ENCODE data around the gene MT1F. TPM values are rescaled to one million over a fixed set of nuclear protein-coding genes. Genes with fewer than 3 reads are reported as not detected.

The MT1F gene
- total RNA-seq, 2 donors from 2014 or later = 6.7 to 7.9 TPM

- no peak for ATAC-seq
- intact Hi-C loops (cut with DNase I) = no loop called here
- DNase-seq = no peak
Measured at GRCh38 chr16:56623637-56624036, 34.1 kb upstream of the MT1F start.

DNA sequence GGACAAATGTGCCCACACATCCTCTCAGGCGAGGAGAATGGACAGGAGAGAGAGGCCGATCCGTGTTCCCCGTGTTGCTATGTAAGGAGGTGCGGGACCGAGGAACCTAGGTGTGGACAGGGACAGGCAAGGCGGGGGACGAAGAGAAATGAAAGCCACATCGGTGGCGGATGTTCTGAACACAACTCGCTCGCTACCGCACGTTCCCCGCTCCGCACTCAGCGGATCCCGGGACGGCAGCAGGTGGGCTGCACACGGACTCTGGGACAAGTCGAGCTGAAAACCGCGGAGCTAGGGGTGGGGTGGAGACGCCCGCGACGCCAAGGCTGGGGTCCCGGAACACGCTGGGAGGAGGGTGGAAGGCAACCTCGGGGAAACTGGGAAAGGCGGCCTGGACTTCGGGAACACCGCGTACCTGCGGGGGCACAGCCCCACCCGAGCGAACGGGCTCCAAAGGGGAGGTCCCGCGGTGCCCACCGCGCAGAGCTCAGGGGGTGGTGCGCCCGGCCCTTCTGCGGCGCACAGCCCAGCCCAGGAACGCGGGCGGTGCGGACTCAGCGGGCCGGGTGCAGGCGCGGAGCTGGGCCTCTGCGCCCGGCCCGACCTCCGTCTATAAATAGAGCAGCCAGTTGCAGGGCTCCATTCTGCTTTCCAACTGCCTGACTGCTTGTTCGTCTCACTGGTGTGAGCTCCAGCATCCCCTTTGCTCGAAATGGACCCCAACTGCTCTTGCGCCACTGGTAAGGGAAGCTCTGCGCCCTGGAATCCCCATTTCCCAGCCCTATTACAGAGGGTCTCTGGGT is 32.4 kb upstream of the MT1F start, which contains the start of gene MT1E:
Gene MT1E, plus strand, starts transcription at position 642 of the 803 bp plus-strand sequence. Its CDS starts 71 bp downstream, at position 713.
- peak; percentile 85 for DNase-seq
- peak; percentile 95 to 96 for ATAC-seq
- intact Hi-C loops (cut with DNase I) = no loop called here

DNA sequence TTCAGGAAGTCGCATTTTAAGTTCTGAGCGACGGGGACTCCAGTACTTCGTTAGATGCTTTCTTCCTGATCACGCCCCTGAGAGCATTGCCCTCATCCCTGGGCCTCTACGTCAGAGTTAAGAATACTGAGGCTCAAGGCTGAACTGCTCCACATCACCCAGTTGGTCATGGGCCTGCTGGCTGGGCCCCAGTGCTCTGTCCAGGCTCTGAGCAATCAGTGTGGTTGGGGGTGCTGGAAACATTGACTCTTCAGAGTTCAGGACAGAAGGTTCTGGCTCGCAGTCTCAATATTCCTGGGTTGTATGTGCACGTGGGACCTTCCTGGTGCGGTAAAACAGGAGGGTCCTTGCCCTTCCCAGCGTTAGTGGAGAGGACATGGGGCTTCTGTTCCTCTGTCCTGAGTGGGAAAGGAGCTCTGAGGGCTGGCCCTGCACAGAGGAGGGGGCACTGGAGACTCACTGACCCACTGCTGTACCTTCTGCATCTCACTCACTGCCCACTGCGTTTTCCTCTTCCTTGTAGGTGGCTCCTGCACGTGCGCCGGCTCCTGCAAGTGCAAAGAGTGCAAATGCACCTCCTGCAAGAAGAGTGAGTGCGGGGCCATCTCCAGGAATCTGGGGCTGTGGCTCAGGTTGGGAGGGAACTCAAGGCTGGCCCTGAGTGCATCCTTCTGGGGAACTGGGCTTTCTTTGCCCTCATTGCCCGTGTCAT is 31.7 kb upstream of the MT1F start:
- intact Hi-C loops (cut with DNase I) = no loop called here
- DNase-seq (peak; percentile 78), ATAC-seq (peak; percentile 83)

DNA sequence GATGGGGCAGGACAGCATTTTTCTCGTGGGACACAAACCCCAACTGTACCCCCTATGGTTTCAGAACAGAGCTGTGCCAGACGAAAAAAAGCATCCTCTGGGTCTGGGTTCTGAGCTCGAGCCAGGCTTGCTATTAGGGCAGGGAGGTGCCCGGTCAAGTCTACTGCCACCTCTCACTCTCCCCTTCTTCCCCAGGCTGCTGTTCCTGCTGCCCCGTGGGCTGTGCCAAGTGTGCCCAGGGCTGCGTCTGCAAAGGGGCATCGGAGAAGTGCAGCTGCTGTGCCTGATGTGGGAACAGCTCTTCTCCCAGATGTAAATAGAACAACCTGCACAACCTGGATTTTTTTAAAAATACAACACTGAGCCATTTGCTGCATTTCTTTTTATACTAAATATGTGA is 31.1 kb upstream of the MT1F start:
- DNase-seq = no peak
- intact Hi-C loops (cut with DNase I) = no loop called here
- ATAC-seq = peak in 1 of 2 donors; percentile 2

DNA sequence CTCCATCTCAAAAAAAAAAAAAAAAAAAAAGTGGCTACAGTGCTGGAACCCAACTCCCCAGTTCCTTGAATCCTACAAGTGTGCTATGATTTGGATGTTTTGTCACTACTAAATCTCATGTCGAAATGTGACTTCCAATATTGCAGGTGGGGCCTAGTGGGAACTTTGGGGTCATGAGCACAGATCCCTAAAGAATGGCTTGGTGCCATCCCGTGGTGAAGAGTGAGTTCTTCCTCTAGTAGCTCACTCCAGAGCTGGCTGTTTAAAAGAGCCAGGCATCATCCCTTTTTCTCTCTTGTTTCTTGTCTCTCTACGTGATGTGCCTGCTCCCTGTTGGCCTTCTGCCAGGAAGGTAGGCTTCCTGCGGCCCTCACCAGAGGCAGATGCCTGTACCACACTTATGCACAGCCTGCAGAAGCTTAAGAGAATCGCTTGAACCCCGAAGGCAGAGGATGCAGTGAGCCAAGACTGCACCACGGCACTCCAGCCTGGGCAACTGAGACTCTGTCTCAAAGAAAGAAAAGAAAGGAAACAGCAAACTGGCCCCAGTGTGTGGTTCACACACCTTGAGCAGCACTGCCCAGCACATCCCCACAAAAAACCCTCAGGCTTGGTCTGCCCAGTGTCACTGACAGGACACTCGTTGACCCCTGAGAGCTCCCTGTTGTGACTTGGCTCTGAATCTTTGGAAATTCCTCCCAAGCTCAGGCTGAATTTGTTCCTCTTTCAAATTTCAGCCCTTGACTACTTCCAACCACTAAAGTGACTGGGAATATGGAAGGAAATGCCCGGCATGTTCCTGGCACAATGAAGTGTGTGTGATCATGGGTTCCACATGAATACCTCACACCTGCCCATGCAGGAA is 29.0 kb upstream of the MT1F start:
- intact Hi-C loops (cut with DNase I) = no loop called here
- ATAC-seq = no peak
- DNase-seq = no peak

- intact Hi-C loops (cut with DNase I) = no loop called here
- no peak for DNase-seq
- no peak for ATAC-seq
Measured at GRCh38 chr16:56629531-56629930, 28.2 kb upstream of the MT1F start.

GRCh38 chr16:56630134-56630533 is 27.6 kb upstream of the MT1F start:
- no peak for ATAC-seq
- intact Hi-C loops (cut with DNase I) = no loop called here
- no peak for DNase-seq

DNA sequence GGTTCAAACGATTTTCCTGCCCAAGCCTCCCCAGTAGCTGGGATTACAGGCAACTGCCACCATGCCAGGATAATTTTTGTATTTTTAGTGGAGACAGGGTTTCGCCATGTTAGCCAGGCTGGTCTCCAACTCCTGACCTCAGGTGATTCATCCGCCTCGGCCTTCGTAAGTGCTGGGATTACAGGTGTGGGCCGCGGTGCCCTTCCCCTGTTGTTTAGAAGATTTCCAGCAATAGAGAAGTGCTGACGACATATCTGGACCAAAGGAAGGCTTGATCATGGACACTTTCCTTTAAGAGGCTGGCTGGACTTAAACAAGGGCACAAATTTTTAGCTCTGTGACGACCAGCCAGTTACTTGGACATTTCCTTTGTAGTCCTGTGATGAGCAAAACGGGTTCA is 26.6 kb upstream of the MT1F start:
- intact Hi-C loops (cut with DNase I) = no loop called here
- DNase-seq (no peak), ATAC-seq (no peak)

GRCh38 chr16:56631832-56632155 is 26.0 kb upstream of the MT1F start:
- intact Hi-C loops (cut with DNase I) = no loop called here
- DNase-seq = no peak
- no peak for ATAC-seq

- DNase-seq (peak; percentile 85), ATAC-seq (peak; percentile 90 to 93)
- intact Hi-C loops (cut with DNase I) = no loop called here
Measured at GRCh38 chr16:56632156-56632847, 25.5 kb upstream of the MT1F start, which contains the start of gene MT1M. Gene MT1M, plus strand, starts transcription at chr16:56632659. Its CDS starts 73 bp downstream, at chr16:56632732.

DNA sequence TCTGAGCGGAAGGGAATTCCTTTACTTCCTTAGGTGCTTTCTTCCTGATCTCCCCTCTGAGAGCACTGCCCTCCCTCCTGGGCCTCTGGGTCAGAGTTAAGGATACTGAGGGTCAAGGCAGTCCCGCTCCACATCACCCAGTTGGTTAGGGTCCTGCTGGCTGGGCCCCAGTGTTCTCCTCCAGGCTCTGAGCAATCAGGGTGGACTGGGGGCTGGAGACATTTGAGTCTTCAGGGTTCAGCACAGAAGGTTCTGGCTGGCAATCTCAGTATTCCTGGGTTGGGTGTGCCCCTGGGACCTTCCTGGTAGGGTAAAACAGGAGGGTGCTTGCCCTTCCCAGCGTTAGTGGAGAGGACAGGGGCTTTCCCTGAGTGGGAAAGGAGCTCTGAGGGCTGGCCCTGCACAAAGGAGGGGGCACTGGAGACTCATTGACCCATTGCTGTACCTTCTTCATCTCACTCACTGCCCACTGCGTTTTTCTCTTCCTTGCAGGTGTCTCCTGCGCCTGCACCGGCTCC is 24.9 kb upstream of the MT1F start:
- intact Hi-C loops (cut with DNase I) = no loop called here
- DNase-seq (no peak), ATAC-seq (peak in 1 of 2 donors; percentile 5)

GRCh38 chr16:56633535-56633934 is 24.2 kb upstream of the MT1F start:
- no peak for DNase-seq
- ATAC-seq = no peak
- intact Hi-C loops (cut with DNase I) = no loop called here

GRCh38 chr16:56634715-56635440 is 22.9 kb upstream of the MT1F start:
- no peak for ATAC-seq
- intact Hi-C loops (cut with DNase I) = no loop called here
- no peak for DNase-seq

DNA sequence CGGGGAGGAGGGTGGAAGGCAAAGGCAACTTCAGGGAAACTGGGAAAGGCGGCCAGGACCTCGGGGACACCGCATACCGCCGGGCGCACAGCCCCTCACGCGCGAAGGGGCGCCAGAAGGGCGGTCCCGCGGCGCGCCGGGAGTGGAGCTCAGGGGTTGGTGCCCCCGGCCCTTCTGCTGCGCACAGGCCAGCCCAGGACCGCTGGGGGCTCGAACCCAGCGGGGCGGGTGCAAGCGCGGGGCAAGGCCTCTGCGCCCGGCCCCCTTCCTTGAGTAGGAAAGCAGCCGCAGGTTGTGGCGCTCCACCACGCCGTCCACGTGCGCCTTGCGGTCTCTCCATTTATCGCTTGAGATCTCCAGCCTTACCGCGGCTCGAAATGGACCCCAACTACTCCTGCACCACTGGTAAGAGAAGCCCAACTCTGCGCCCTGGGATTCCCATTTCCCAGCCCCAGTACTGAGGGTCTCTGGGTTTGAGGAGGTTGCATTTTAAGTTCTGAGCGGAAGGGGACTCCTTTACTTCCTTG is 22.3 kb upstream of the MT1F start:
- intact Hi-C loops (cut with DNase I) = no loop called here
- no peak for ATAC-seq
- no peak for DNase-seq

- DNase-seq = no peak
- intact Hi-C loops (cut with DNase I) = no loop called here
- no peak for ATAC-seq
Measured at GRCh38 chr16:56636616-56637413, 20.9 kb upstream of the MT1F start.

DNA sequence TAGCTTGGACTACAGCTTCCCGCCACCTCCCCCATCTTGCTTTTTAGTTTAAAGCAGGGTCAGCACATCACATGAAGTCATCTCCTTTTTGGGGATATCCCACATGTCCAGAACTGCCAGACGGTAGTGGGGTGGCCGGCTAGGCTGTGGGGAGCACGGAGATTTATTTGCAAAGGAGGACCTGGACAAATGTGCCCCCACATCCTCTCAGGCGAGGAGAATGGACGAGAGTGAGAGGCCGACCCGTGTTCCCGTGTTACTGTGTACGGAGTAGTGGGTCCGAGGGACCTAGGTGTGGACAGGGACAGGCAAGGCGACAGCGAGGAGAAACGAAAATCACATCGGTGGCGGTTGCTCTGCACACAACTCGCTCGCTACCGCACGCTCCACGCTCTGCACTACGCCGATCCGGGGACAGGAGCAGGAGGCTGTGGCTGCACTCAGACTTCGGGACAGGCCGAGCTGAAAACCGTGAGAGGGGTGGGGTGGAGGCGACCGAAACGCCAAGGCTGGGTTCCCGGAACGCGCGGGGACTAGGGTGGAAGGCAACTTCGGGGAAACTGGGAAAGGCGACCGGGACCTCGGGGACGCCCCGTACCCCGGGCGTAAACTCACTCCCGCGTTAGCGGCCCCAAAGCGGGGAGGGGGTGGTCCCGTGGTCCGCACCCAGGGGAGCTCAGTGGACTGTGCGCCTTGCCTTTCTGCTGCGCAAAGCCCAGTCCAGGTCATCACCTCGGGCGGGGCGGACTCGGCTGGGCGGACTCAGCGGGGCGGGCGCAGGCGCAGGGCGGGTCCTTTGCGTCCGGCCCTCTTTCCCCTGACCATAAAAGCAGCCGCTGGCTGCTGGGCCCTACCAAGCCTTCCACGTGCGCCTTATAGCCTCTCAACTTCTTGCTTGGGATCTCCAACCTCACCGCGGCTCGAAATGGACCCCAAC is 19.7 kb upstream of the MT1F start, which contains the start of gene MT1A:
Gene MT1A, plus strand, starts transcription at position 853 of the 937 bp plus-strand sequence. Its CDS starts 73 bp downstream, at position 926.
- DNase-seq (peak; percentile 89), ATAC-seq (peak; percentile 89 to 90)
- intact Hi-C loops (cut with DNase I) = loop anchor here in 1 of 2 donors (2.0 kb wide), 1 partner anchor 19 kb away; the partner anchor contains the start of gene MT1F
